A549 treated with CpdA at 1 μM for 4 hours (cell line): ENCODE data around the gene VPS41. TPM values are rescaled to one million over a fixed set of nuclear protein-coding genes. Genes with fewer than 3 reads are reported as not detected.

ENCODE experiments used
- total RNA-seq: library from RNA; stranded (reverse); fragments of 200-300 nt; extraction: Qiagen RNA extraction; gene quantifications from 5 replicates; pipeline ENCODE4 v1.2.3, GENCODE V29; 2022; ENCODE audit warnings: low read depth

Gene VPS41
- 20.5 to 28.8 TPM (median 26.4 TPM) in 5 replicates for total RNA-seq

DNA sequence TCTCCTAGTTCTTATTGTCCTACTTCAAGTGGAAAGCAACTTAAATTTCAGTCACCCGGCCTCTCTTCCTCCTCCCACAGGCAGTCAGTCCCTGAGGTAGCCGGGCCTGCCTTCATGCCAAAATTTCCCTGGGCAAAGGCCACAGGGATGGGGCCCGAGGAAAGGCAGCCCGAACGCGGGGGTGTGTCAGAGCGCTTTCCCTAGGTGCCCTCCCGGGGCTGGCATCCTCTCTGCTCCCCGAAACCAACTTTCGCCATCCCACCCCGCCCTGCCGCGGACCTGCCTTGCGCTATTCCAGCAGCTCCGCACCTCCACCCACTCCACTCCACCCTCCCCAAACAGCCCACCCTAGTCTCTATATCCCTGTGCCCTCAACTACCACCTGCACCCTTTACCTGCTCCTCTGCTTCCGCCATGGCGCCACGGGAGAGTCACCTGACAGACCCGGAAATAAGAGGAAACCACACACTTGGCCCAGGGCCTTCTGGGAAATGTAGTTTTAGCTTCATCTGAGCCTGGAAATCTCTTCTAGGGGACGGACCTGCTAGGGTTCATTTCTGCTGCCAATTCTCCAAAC, at the start of gene VPS41:
Gene VPS41, minus strand, starts transcription at position 433 of the 577 bp plus-strand sequence. Its CDS starts 17 bp downstream, at position 416.

Other genes with a start within 250 kb of the VPS41 start
- gene POU6F2, start 68.7 kb upstream of the VPS41 start, total RNA-seq = not detected in 5 replicates